ENCODE results near the gene ADAM11. TPM values are rescaled to one million over a fixed set of nuclear protein-coding genes. Genes with fewer than 3 reads are reported as not detected.

The ADAM11 gene
- total RNA-seq, 2 donors from 2014 or later = 6.8 to 19.9 TPM

DNA sequence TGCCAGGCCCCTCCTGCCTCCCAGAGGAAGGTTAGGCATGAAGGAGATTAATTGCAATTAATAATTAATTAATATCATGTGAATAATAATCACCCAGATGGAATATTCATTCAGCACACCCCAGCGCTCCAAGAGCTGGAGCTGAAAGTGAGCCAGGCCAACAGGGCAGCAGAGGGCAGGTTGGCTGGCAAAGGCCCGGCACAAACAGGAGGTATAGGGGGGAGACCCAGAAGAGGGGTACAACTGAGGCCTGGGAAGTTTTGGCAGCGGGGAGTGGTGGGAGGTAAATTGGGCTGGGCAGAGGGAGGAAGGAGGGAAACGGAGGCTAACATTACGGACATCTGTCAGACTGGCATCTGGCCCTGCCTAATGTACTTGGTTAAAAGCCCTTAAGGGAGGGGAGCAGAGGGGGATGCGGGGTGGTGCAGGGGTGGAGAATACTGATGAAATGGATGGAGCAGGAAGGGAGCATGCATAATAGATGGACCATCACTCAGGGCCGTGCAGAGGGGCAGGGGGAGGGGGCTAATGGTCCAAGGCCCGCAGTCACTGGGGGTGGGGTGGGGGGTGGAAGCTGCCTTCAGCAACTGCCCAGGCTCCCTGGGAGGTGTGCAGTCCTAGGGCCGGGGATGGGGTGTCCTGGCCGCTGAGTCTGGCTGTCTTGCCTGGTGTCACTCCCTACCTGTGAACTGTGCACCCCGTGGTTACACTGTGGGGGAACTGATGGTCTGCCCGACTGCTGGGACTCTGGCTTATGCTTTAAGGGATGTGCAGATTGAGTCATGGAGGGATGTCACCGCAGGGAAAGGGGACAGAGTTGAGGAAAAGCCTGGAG is 1.9 kb downstream of the ADAM11 start:
- TF ChIP-seq, protein P1, sequence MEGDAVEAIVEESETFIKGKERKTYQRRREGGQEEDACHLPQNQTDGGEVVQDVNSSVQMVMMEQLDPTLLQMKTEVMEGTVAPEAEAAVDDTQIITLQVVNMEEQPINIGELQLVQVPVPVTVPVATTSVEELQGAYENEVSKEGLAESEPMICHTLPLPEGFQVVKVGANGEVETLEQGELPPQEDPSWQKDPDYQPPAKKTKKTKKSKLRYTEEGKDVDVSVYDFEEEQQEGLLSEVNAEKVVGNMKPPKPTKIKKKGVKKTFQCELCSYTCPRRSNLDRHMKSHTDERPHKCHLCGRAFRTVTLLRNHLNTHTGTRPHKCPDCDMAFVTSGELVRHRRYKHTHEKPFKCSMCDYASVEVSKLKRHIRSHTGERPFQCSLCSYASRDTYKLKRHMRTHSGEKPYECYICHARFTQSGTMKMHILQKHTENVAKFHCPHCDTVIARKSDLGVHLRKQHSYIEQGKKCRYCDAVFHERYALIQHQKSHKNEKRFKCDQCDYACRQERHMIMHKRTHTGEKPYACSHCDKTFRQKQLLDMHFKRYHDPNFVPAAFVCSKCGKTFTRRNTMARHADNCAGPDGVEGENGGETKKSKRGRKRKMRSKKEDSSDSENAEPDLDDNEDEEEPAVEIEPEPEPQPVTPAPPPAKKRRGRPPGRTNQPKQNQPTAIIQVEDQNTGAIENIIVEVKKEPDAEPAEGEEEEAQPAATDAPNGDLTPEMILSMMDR (IDR thresholded peaks at IDR 0.05) = no peak
- H3K9me3 ChIP-seq = no peaks in the 10 kb centered on the region
- no peak for DNase-seq (ENCODE audit: low spot score)

DNA sequence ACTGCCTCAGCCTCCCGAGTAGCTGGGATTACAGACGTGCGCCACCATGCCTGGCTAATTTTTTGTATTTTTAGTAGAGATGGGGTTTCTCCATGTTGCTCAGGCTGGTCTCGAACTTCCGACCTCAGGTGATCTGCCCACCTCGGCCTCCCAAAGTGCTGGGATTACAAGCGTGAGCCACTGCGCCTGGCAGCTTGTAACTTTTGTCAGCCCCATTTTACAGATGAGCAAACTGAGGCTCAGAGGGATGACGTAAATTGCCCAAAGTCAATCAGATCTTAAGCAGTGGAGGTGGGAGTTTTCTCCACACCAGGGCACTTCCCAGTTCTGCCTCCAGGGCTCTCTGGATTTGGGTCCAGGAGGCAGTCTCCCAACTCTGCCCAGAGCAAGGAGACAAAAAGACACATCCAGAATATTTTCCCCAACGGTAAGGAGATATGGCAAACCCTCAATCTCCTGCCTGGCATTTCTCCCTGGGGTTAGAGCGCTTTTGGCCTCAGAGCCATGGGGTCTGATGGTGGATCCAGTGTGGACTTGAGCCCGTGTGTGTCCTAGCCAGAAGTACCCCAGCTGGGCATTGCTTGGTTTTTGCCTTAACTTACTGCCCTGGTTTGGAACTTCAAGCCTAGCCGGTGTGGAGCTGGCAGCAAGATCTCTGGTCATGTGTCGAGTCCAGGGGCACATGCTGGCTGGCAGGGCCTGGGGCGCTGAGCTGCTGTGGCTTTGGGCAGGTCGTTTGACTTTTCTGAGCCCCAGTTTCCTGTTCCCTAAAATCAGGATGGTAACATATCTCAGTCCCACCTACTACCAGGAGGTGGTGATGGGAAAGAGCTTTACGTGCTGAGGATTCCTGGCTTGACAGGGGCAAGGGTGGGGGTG is 3.4 kb downstream of the ADAM11 start:
- H3K9me3 ChIP-seq = no peaks in the 10 kb centered on the region
- H3K4me1 ChIP-seq = peaks cover 0 to 31% of the 10 kb centered on the region in 2 donors
- peaks cover 0 to 6% of the 10 kb centered on the region in 2 donors for H3K27me3 ChIP-seq
- no peak overlapping the region for H3K27ac ChIP-seq
- H3K36me3 ChIP-seq = no peaks in the 10 kb centered on the region
- H3K4me3 ChIP-seq = no peak overlapping the region
- no peak for DNase-seq (ENCODE audit: low spot score)
- TF ChIP-seq, protein P1 (IDR thresholded peaks at IDR 0.05) = no peak

More for the DNA sequence above, 1.9 kb downstream of the ADAM11 start:
- H3K4me1 ChIP-seq = peaks cover 0 to 31% of the 10 kb centered on the region in 2 donors
- no peak overlapping the region for H3K4me3 ChIP-seq
- peaks cover 0 to 6% of the 10 kb centered on the region in 2 donors for H3K27me3 ChIP-seq
- H3K36me3 ChIP-seq = no peaks in the 10 kb centered on the region
- H3K27ac ChIP-seq = no peak overlapping the region

DNA sequence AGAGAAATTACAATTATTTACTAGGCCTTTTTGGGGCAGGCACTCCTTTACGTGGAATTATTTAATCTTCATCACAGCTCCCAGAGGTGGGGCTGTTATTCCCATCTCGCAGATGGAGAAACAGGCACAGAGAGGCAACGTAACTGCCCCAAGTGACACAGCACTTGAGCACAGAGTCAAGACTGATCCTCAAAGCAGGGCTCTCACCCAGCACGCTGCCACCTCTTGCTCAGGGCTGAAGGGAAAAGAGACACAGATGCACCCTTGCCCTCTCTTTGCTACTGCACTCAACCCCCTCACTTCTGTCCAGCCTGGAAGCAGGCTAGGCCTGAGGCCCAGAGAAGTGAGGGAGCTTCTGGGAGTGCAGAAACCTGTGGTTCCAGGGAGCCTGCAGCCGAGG is 4.4 kb downstream of the ADAM11 start:
- TF ChIP-seq, protein P1 (IDR thresholded peaks at IDR 0.05) = no peak
- DNase-seq (ENCODE audit: low spot score) = no peak
- H3K27ac ChIP-seq = no peak overlapping the region
- H3K9me3 ChIP-seq = no peaks in the 10 kb centered on the region
- no peaks in the 10 kb centered on the region for H3K36me3 ChIP-seq
- H3K4me3 ChIP-seq = no peak overlapping the region
- H3K4me1 ChIP-seq = peaks cover 0 to 27% of the 10 kb centered on the region in 2 donors
- peaks cover 0 to 6% of the 10 kb centered on the region in 2 donors for H3K27me3 ChIP-seq

DNA sequence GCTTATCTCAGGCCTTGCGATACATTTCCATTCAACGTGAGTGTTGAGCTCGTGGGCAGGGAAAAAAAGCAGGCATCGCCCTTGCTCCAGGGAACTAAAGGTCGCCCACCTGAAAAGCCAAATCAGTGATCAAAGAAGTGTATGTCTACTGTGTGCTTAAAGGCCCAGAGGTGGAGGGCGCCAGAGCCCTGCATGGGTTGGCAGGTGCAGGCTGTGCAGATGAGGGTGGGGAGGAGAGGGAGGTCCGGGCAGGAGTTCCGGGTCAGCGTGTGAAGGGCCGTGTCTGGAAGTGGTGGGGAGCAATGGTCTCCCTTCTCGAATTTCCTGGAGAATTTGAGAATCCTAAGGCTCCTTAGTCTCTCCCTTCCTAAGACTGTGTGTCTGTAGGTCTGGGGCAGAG is 7.2 kb downstream of the ADAM11 start:
- no peaks in the 10 kb centered on the region for H3K36me3 ChIP-seq
- TF ChIP-seq, protein P1 (IDR thresholded peaks at IDR 0.05) = no peak
- H3K4me1 ChIP-seq = peaks cover 0 to 2% of the 10 kb centered on the region in 2 donors
- no peaks in the 10 kb centered on the region for H3K27me3 ChIP-seq
- DNase-seq (ENCODE audit: low spot score) = no peak
- no peak overlapping the region for H3K27ac ChIP-seq
- H3K9me3 ChIP-seq = no peaks in the 10 kb centered on the region
- H3K4me3 ChIP-seq = no peak overlapping the region

DNA sequence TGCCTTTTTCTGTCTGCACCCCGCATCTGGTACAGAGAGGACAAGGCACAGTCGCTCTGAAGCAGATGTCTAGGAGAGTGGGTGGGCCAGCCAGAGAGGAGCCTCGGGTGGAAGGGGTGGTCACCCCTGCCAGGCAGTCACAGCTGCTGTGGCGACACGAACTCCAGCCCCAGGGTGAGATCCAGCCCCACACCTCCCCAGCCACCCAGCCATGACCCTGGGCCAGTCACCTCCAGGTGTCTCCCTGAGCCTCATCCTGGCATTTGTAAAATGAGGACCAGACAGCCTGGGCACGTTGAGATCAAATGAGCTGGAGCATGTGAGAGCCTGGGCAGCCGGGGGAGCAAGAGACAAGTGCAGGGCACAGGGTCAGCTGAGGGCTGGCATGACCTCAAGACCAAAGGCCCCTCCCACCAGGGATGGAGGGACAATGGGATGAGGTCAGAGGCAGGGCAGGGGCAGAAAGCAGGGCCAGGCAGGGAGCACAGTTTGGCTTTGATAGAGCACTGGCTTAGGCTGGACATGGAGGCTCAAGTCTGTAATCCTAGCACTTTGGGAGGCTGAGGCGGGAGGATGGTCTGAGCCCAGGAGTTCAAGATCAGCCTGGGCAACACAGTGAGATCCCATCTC is 7.7 kb downstream of the ADAM11 start:
- H3K9me3 ChIP-seq = no peaks in the 10 kb centered on the region
- H3K27me3 ChIP-seq = no peaks in the 10 kb centered on the region
- H3K4me1 ChIP-seq = no peaks in the 10 kb centered on the region
- no peak overlapping the region for H3K4me3 ChIP-seq
- no peak overlapping the region for H3K27ac ChIP-seq
- DNase-seq (ENCODE audit: low spot score) = no peak
- no peaks in the 10 kb centered on the region for H3K36me3 ChIP-seq
- TF ChIP-seq, protein P1 (IDR thresholded peaks at IDR 0.05) = no peak

All from right atrium auricular region (tissue), 2 donors.